HepG2 (cell line): ENCODE measurements around the gene PDIA5. TPM values are rescaled to one million over a fixed set of nuclear protein-coding genes. Genes with fewer than 3 reads are reported as not detected.

Source experiments
- HNRNPLL ChIP-seq: fragments of 200-400 bp; formaldehyde crosslinking; IDR thresholded peaks from 2 replicates; pipeline ENCODE4 v1.6.1; 2017; ENCODE audit warnings: mild to moderate bottlenecking, low read depth, low read length; ENCODE audit not compliant: poor library complexity, severe bottlenecking
- KDM6A ChIP-seq: IDR thresholded peaks from 2 replicates; pipeline ENCODE4 v1.6.1; 2016; ENCODE audit warnings: low read depth
- NFYC ChIP-seq: IDR thresholded peaks from 2 replicates; pipeline ENCODE4 v1.6.1; 2016; ENCODE audit warnings: missing genetic modification reagents, missing compliant biosample characterization
- RBM39 ChIP-seq: fragments of 200-400 bp; formaldehyde crosslinking; IDR thresholded peaks from one replicate; pipeline ENCODE4 v1.6.1; 2018; ENCODE audit warnings: antibody characterized with exemption, mild to moderate bottlenecking, low read depth, low read length; ENCODE audit not compliant: poor library complexity, severe bottlenecking
- ZFP37 ChIP-seq: sonication (generic); formaldehyde crosslinking; IDR thresholded peaks from 2 replicates; pipeline ENCODE4 v1.4.0; 2020; ENCODE audit warnings: missing genetic modification reagents, borderline replicate concordance
- ZFP41 ChIP-seq: sonication (generic); formaldehyde crosslinking; IDR thresholded peaks from 2 replicates; pipeline ENCODE4 v1.4.0; 2020; ENCODE audit warnings: mild to moderate bottlenecking, missing genetic modification reagents, borderline replicate concordance
- ZNF230 ChIP-seq: sonication (generic); formaldehyde crosslinking; IDR thresholded peaks from 2 replicates; pipeline ENCODE4 v1.4.0; 2020; ENCODE audit warnings: mild to moderate bottlenecking, missing genetic modification reagents
- ZNF33B ChIP-seq: sonication (generic); formaldehyde crosslinking; IDR thresholded peaks from 2 replicates; pipeline ENCODE4 v1.5.1; 2020; ENCODE audit warnings: mild to moderate bottlenecking, missing genetic modification reagents
- ZNF616 ChIP-seq: sonication (generic); formaldehyde crosslinking; IDR thresholded peaks from 2 replicates; pipeline ENCODE4 v1.5.0; 2020; ENCODE audit warnings: low read depth, mild to moderate bottlenecking, missing genetic modification reagents
- ZNF883 ChIP-seq: sonication (generic); formaldehyde crosslinking; IDR thresholded peaks from 2 replicates; pipeline ENCODE4 v1.5.1; 2020; ENCODE audit warnings: mild to moderate bottlenecking, missing genetic modification reagents; ENCODE audit errors: not compliant biosample characterization
- ZNF891 ChIP-seq: sonication (generic); formaldehyde crosslinking; IDR thresholded peaks from 2 replicates; pipeline ENCODE4 v1.5.0; 2020; ENCODE audit warnings: mild to moderate bottlenecking, missing genetic modification reagents
- polyA plus RNA-seq, 8 experiments: library from polyadenylated mRNA; depleted of rRNA in 3 of 8; stranded (reverse) in 7 of 8; unstranded in 1 of 8; fragments of >200 nt; fragmentation: Illumina TruSeq in 4 of 8; extraction: Trizol in 4 of 8; gene quantifications; 2 replicates each; pipeline versions ENCODE4 v1.2.1 to v1.2.3, GENCODE V29; 2011 to 2016; ENCODE audit warnings: low read depth in 4 of 8, missing spikeins in 1 of 8, mixed read lengths in 1 of 8; ENCODE audit not compliant: insufficient read depth in 1 of 8
- total RNA-seq, 5 experiments: library from RNA; depleted of rRNA; stranded (reverse); fragments of >200 nt; fragmentation: Illumina TruSeq; extraction: Trizol; gene quantifications; 2 replicates each; pipeline ENCODE4 v1.2.3, GENCODE V29; 2016; ENCODE audit warnings: low read depth in 1 of 5
- TF ChIP-seq, protein P1 (sequence below): sonication (generic); formaldehyde crosslinking; IDR thresholded peaks from 2 replicates; pipeline ENCODE4 v1.5.1; 2020; ENCODE audit warnings: missing genetic modification reagents, mild to moderate bottlenecking, borderline replicate concordance
- TF ChIP-seq, protein P2 (sequence below): sonication (generic); formaldehyde crosslinking; IDR thresholded peaks from 2 replicates; pipeline ENCODE4 v1.4.0; 2020; ENCODE audit warnings: missing genetic modification reagents, borderline replicate concordance
- TF ChIP-seq, protein P3 (sequence below): IDR thresholded peaks from 2 replicates; pipeline ENCODE4 v1.6.1; 2016; ENCODE audit warnings: missing genetic modification reagents, missing compliant biosample characterization
- TF ChIP-seq, protein P4 (sequence below): conservative IDR thresholded peaks from 2 replicates; pipeline ENCODE4 v1.6.1; 2018; ENCODE audit warnings: missing genetic modification reagents
- TF ChIP-seq, protein P5 (sequence below): sonication (generic); formaldehyde crosslinking; IDR thresholded peaks from 2 replicates; pipeline ENCODE4 v1.4.0; 2020; ENCODE audit warnings: missing genetic modification reagents, borderline replicate concordance

The PDIA5 gene
- total and polyA plus RNA-seq, 2 of the 13 experiments (the other 11 are each of a cell fraction or from before 2014, with no cell fraction given): 51.3 to 74.3 TPM

DNA sequence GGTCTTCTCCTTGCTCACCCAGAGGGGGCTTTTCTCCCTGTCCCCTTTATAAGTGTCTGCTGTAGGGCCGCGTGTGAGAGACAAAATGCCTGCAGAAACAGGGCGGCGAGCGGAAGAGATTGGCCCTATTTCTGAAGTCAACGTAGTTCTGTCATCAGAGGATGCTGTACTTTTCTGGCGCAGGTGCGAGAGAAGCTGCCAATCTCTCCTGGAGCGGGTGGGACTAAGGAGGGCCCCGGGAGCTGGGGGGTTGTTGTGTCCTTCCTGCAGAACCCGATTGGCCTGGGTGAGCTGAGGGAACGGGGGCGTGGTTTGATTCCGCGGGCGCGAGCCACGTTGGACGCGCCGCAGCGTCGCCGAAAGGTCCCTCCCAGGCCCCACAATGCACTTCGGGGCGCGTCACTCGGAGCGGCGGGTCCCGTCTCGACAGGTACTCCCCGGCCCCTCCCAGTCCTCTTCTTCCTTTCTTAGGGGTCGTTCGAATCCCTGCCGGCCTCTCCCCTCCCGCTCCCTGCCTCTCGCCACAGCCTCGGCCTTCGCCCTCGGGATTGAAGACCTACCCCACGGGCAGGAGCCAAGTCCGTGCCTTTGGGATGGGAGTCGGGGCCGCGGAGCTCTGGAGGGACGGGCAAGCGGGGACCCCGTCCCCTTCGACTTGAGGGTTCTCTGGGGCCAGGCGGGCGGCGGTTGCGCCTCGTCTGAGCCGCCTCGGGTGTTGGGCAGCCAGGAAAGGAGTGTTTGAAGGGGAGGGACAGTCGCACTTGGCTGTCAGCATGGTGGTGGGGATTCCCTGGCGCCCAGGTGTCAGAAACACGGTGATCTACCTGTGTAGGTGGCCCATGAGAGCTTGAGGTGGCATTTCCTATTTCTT, 135.0 kb downstream of the PDIA5 start, which contains the start of gene SEC22A (continued):
- TF ChIP-seq ZFP41 (CRISPR knock-in tag) (0 out of 2 replicates have a peak, but pooled peaks have one; percentile 77), KDM6A (CRISPR knock-in tag) (no peak), ZNF230 (0 out of 2 replicates have a peak, but pooled peaks have one; percentile 20), NFYC (CRISPR knock-in tag) (peak; percentile 74), ZNF616 (no peak), ZNF33B (CRISPR knock-in tag) (no peak), ZFP37 (CRISPR knock-in tag) (no peak), ZNF891 (CRISPR knock-in tag) (no peak), RBM39 (no peak), ZNF883 (no peak), HNRNPLL (peak; percentile 81)
- TF ChIP-seq, protein P1, sequence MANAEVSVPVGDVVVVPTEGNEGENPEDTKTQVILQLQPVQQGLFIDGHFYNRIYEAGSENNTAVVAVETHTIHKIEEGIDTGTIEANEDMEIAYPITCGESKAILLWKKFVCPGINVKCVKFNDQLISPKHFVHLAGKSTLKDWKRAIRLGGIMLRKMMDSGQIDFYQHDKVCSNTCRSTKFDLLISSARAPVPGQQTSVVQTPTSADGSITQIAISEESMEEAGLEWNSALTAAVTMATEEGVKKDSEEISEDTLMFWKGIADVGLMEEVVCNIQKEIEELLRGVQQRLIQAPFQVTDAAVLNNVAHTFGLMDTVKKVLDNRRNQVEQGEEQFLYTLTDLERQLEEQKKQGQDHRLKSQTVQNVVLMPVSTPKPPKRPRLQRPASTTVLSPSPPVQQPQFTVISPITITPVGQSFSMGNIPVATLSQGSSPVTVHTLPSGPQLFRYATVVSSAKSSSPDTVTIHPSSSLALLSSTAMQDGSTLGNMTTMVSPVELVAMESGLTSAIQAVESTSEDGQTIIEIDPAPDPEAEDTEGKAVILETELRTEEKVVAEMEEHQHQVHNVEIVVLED (CRISPR knock-in tag): peak; percentile 95
- TF ChIP-seq, protein P2, sequence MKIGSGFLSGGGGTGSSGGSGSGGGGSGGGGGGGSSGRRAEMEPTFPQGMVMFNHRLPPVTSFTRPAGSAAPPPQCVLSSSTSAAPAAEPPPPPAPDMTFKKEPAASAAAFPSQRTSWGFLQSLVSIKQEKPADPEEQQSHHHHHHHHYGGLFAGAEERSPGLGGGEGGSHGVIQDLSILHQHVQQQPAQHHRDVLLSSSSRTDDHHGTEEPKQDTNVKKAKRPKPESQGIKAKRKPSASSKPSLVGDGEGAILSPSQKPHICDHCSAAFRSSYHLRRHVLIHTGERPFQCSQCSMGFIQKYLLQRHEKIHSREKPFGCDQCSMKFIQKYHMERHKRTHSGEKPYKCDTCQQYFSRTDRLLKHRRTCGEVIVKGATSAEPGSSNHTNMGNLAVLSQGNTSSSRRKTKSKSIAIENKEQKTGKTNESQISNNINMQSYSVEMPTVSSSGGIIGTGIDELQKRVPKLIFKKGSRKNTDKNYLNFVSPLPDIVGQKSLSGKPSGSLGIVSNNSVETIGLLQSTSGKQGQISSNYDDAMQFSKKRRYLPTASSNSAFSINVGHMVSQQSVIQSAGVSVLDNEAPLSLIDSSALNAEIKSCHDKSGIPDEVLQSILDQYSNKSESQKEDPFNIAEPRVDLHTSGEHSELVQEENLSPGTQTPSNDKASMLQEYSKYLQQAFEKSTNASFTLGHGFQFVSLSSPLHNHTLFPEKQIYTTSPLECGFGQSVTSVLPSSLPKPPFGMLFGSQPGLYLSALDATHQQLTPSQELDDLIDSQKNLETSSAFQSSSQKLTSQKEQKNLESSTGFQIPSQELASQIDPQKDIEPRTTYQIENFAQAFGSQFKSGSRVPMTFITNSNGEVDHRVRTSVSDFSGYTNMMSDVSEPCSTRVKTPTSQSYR: peak; percentile 23; the same call in 1 of the 2 replicates
- TF ChIP-seq, protein P3, sequence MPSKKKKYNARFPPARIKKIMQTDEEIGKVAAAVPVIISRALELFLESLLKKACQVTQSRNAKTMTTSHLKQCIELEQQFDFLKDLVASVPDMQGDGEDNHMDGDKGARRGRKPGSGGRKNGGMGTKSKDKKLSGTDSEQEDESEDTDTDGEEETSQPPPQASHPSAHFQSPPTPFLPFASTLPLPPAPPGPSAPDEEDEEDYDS: peak; percentile 29; the same call in 1 of the 2 replicates
- TF ChIP-seq, protein P4, sequence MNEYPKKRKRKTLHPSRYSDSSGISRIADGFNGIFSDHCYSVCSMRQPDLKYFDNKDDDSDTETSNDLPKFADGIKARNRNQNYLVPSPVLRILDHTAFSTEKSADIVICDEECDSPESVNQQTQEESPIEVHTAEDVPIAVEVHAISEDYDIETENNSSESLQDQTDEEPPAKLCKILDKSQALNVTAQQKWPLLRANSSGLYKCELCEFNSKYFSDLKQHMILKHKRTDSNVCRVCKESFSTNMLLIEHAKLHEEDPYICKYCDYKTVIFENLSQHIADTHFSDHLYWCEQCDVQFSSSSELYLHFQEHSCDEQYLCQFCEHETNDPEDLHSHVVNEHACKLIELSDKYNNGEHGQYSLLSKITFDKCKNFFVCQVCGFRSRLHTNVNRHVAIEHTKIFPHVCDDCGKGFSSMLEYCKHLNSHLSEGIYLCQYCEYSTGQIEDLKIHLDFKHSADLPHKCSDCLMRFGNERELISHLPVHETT (CRISPR knock-in tag): no peak
- TF ChIP-seq, protein P5, sequence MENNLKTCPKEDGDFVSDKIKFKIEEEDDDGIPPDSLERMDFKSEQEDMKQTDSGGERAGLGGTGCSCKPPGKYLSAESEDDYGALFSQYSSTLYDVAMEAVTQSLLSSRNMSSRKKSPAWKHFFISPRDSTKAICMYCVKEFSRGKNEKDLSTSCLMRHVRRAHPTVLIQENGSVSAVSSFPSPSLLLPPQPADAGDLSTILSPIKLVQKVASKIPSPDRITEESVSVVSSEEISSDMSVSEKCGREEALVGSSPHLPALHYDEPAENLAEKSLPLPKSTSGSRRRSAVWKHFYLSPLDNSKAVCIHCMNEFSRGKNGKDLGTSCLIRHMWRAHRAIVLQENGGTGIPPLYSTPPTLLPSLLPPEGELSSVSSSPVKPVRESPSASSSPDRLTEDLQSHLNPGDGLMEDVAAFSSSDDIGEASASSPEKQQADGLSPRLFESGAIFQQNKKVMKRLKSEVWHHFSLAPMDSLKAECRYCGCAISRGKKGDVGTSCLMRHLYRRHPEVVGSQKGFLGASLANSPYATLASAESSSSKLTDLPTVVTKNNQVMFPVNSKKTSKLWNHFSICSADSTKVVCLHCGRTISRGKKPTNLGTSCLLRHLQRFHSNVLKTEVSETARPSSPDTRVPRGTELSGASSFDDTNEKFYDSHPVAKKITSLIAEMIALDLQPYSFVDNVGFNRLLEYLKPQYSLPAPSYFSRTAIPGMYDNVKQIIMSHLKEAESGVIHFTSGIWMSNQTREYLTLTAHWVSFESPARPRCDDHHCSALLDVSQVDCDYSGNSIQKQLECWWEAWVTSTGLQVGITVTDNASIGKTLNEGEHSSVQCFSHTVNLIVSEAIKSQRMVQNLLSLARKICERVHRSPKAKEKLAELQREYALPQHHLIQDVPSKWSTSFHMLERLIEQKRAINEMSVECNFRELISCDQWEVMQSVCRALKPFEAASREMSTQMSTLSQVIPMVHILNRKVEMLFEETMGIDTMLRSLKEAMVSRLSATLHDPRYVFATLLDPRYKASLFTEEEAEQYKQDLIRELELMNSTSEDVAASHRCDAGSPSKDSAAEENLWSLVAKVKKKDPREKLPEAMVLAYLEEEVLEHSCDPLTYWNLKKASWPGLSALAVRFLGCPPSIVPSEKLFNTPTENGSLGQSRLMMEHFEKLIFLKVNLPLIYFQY (CRISPR knock-in tag): no peak
